Left cardiac atrium (tissue), 4 donors: Measurements from ENCODE around the gene CRYBG1. TPM values are rescaled to one million over a fixed set of nuclear protein-coding genes. Genes with fewer than 3 reads are reported as not detected.
"Not testable (repeated sequence)": the region's sequence is repeated elsewhere in the genome, so short reads cannot be mapped to it uniquely, and the experiment has no call there.

Experiments
- ATAC-seq, 2 donors: fragments of 200-7000 bp; cut with Tn5 transposase; one replicate each; pipeline ENCODE4 v1.9.1; 2020; ENCODE audit warnings: mild to moderate bottlenecking in 2 of 2, moderate library complexity in 2 of 2
- DNase-seq: peaks from one replicate; pipeline ENCODE4 v3.0.0-alpha.2; 2020
- intact Hi-C, 2 donors: fragments of 100-400 bp; cut with DNase I; formaldehyde crosslinking; loops; one replicate each; pipeline versions ENCODE4 v1.14.1 to v1.15.1; 2022 to 2023
- total RNA-seq, 2 donors: library from RNA; stranded (reverse); fragmentation: NEBNext Ultra II Directional; extraction: Animal tissue kit (Norgen Biotek cat#: 25700); gene quantifications; one replicate each; pipeline ENCODE4 v1.2.1, GENCODE V29; 2021
- donor health status: DM: no; HTN: yes; CAD: no.
- donor health status: DM: no; HTN: yes; CAD: no; lungs with severe emphysema.
- donor health status: DM: yes; HTN: yes; CAD: no.
- donor health status: Dilated cardiomyopathy.

CRYBG1 gene
- total RNA-seq, 2 donors from 2014 or later = 3.5 to 5.6 TPM

DNA sequence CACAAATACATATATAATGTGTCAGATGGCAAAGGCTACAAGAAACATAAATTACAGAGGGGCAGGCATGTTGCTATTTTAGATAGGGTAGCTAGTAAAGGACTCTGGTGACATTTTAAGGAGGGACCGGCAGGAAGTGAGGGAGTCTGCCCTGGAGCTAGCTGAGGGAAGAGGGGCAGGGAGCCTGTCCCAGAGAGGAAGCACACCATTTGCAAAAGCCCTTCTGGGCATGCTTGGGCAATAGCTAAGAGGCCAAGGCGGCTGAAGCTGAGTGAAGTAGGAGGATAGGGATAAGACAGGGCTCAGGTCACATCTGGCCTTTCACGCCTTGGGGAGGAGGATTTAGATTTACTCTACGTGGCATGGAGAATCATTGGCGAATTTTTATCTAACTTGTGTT lies 172.5 kb downstream of the CRYBG1 start:
- no peak for DNase-seq
- ATAC-seq = no peak
- intact Hi-C loops = no loop called here

DNA sequence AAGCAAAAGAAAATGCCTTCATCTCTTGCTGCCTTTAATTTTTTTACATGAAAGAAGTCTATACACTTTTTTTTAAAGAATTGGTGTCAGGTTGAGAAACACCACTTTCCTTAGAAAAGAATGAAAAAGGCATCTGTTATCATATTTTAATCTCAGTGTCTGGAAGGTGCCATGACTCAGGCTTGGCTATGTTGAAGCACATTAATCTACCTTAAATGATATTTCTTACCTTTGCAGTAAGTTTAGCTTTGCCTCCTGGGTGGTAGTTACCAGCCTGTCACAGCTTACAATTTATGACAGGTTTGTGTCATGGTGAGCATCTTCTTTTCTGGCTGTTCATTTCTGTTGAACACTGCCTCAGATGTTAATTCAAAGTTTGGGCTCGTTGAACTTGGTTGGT lies 173.5 kb downstream of the CRYBG1 start:
- ATAC-seq (no peak), DNase-seq (no peak)
- intact Hi-C loops = no loop called here

DNA sequence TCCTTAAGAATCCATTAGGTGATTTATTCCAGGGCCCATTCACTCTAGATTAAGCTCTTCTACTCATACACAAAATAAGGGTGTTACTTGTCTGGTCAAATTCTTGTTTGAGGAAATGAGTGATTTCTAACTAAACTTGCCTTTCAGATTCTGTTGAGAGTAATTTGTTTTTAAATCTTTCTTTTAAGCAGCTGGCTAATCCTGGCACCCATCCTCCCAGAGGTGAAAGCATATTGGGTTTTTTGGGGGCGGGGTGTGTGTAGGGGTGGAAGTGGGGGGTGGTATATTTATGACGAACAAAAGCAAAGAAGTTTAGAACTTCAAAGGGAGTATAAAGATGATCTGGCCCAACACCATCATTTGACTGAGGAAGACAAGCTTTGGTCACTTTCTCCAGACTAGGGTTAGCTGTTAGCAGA lies 174.1 kb downstream of the CRYBG1 start:
- intact Hi-C loops = no loop called here
- no peak for DNase-seq
- ATAC-seq = no peak

DNA sequence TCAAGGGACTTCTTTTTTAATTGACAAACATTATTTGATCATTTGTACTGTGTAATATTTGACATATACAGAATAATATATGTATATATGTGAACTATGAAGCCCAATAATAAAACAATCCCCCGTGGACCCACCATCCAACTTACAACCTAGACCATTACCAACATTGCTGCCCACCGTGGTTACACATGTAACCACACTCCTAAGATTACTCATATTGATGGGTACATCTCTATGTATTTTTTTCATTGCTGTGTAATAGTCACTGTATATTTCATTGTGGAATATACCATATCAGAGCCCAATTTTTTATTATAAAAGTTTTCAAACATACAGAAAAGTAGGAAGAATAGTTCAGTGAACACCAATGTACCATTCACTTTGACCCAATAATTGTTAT lies 174.5 kb downstream of the CRYBG1 start:
- intact Hi-C loops = no loop called here
- no peak for DNase-seq
- ATAC-seq = no peak

DNA sequence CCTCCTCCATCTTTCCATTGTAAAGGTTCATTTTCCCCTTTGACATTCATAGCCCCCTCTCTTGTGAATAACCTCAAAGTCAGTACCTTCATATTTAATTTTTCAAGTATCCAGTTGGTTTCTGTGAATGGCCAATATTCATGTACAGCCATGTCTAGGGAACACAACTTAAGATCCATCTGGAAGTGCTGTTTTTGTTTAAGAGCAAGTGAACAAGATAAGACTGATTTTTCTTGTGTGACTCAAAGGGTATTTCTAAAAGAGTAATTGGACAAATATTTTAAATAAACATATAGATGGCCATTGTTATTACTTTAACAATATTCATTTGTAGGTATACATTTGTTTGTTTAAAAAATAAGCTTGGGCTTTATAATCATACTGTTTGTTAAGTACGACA lies 175.8 kb downstream of the CRYBG1 start:
- intact Hi-C loops = no loop called here
- no peak for ATAC-seq
- no peak for DNase-seq

DNA sequence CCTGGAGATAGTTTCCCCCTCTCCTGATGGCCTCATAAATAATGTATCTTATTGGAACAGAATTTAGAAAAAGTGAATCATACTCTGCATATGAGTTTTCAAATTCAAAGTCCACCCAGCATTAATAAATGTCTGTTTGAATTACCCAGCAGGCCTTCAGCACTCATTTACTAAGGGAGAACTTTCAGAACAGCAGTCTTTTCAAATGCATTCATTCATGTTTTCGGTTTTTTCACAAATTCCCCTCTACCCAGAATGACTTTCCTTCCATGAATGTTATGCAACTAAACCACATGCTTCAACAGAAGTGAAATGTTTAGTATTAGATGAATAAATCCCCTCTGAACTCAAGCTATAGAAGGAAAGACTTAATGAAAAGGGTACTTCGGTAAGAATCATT lies 176.3 kb downstream of the CRYBG1 start:
- intact Hi-C loops = no loop called here
- no peak for ATAC-seq

DNA sequence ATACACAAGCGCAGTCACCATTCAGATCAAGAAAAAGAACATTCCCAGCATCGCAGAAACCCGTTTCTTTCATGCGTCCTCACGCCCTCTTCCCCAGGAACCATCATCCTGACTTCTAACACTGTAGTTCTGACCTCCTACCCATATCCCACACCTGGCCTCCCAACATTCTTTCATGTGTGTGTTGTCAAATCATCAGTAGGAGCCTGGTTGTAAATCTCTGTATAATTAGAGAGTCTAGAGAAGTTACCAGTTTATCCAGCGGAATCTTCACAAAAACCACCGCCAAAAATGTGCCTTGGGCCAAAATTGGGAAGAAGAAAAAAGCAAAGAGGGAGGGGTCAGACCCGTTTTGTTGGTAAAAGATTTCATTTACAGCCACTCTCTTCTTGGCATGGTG lies 177.1 kb downstream of the CRYBG1 start:
- ATAC-seq (no peak), DNase-seq (no peak)
- intact Hi-C loops = no loop called here

More for the DNA sequence above, 176.3 kb downstream of the CRYBG1 start:
- no peak for DNase-seq

DNA sequence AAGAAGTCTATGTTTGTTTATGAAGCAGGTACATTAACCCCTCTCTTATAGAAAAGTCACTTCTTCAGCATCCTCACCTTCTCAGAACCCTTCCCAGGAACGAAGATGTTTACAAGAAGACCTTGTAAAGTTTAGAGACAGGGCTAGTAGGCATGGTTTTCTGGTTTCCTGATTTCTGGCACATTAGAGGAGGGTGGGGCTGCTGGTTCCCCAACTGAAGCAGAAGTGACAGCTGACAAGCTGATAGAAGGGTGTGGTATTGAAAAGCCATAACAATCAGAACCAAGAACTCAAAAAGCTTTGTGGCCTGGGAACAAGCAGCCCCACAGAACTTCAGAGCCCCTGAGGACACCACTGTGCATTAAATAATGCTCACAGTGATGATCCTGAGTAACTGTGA lies 177.6 kb downstream of the CRYBG1 start:
- ATAC-seq (peak in 1 of 2 donors; percentile 45), DNase-seq (no peak)
- intact Hi-C loops = no loop called here

DNA sequence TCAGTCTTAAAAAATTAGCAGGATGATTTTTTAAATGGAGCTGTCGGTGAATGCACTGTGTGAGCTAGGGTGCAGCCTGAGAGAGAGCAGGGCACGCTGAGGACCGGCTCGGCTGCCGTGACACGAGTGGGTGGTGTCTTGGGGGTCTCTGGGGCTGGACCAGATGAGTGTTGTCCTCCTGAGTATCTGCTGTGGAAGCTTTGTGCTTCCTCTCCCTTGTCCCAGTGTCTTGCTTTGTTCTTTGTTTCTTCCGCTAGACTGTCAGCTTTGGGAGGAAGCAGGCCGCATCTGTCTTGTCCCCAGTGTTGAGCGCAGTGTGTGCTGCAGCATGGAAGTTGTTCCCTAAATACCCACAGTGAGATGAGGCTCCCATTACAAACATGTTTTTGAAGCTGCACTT lies 179.4 kb downstream of the CRYBG1 start:
- peak in 1 of 2 donors; percentile 57 for ATAC-seq
- no peak for DNase-seq
- intact Hi-C loops = no loop called here

DNA sequence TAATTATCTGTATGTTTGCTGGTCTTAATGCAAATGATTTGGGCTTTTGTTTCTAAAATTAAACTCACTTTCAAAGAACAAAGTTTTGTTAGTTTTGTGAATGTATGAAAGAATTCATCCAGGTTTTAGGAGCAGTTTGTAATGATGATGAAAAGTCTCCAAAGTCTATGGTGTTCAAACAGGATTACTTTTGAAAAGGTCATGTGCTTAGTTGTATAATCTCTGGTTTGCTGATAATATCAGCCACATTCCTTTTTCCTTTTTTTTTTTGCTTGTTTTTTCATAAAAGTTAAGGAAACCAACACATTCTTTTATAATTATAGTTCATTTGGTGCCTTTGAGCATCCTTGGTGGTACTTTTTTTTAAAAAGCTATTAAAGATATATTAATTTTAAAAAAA lies 179.9 kb downstream of the CRYBG1 start:
- intact Hi-C loops = no loop called here
- DNase-seq (no peak), ATAC-seq (no peak)

DNA sequence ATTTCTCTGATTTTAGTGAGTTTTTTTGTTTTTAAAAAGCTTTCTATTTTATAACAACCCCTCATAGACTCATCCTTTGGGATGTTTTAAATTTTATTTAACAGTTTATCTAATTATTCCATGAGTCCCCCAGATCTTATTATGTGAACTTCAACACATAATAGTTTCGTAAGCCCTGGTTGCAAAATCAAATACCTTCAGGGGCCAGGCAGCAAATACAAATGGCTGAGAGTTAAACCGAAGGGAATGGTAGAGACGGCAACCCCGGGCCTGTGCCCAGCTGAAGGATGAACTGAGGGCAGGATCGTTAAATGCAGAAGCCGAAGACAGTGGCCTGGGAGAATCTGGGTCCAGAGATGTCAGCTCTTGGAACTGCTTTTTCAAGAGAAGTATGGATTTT lies 180.4 kb downstream of the CRYBG1 start:
- no peak for DNase-seq
- ATAC-seq = no peak
- intact Hi-C loops = no loop called here

DNA sequence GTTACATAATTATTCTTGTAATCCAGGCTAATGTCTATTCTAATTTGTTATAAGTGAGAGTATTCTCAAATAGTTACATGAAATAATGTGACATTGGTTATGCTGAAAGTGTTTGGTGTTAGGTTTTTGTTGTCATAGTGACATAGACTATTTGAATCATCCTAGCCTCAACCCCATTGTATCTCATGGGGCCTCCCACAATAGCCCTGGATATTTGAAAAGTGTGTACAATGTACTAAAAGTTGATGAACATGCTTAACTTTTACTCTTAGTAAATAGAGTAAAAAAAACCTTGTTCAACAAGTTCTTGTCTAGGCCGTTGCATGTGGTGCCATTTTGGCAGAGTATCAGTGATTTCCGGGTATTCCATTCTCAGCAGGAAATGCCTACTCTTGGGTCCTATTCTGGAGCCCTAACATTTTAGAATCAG lies 185.8 kb downstream of the CRYBG1 start:
- DNase-seq (no peak), ATAC-seq (peak in 1 of 2 donors; percentile 66)
- intact Hi-C loops = no loop called here

DNA sequence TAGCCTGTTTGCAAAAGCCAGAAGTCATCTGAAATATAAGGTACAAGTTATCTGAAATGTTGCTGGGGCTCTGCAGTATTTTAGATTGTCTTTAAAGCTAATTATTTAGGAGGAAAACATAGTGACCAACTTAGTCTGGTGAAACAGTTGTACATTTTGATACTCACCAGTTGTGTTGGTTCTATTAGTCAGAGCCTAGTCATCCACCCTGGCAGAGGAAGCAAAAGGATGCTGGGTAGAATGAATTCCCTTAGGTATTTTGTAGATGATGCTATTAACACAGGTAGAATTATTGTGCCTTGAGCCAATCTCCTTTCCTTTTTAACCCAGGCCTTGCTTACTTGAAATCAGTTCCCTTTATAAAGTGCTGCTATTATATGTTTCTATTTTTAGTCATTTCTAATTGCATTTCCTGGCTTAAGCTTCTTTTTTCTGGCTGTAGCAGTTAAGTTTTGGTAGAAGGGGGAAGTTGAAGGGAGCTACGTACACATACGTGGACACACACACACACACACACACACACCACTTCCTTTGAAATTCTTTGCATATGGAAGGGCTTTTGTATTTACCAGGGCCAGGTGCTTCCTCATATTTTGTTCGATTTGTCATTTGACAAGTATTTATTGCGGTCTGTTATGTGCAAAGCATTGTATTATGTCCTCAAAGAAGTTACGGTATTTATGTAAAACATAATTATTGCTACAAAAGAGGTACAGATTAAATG lies 186.3 kb downstream of the CRYBG1 start:
- ATAC-seq = peak; percentile 50 to 89
- DNase-seq = no peak
- intact Hi-C loops = no loop called here

DNA sequence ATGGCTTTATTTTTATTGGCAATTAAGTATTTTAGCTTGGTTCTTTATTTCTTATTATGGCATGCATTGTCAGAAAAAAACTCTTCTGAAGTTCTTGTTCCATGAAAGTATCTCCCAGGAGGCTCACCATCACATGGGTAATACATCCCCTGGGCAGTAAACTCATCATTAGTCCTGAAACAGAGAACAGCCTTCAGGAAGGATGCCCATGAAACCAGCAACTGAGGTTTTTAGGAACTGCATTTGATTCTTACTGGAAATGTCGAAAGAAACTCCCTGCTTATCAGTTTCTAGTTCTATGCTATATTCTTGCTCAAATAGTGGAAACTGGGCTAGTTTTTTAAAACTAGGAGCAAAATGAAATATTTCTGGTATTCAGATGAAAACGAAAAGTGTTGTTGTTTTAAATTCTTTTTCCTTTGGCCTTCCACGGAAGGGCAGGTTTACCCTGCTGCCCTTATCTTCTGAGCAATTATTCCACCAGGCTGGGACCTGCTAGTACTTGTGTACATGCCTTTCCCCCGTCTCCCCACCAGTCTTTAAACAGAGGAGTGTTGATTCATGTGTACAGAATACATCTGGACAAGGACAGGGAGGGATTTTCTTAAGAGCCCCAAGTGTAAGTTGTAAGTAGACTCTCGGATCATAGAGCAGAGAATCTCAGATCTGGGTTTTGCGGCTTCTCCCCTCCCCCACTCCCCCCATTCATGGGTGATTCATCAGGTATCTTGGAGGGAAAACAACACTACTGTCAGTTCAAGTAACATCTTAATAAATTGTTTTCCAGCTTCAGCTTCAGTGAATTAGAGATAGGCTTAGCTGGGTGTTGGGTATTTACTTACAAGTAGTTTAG lies 187.3 kb downstream of the CRYBG1 start:
- ATAC-seq (peak in 1 of 2 donors; percentile 54), DNase-seq (no peak)
- intact Hi-C loops = no loop called here

DNA sequence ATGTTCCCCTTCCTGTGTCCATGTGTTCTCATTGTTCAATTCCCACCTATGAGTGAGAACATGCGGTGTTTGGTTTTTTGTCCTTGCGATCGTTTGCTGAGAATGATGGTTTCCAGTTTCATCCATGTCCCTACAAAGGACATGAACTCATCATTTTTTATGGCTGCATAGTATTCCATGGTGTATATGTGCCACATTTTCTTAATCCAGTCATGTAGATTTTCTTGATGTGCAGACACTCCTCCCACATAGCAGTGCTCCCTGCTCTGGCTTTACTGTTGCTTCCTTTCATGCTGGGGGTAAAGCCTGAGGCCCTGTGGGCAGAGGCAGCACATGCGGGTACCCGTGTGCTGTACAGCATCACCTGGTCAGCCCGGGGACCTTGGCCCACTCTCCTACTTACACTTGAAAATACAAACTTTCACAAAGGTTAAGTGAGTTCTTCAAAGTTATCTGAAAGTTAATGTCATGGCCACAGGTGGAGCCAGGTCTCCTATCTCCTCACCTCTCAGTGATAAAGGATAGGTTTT lies 188.5 kb downstream of the CRYBG1 start:
- ATAC-seq, intact Hi-C loops, DNase-seq: not testable (repeated sequence)

DNA sequence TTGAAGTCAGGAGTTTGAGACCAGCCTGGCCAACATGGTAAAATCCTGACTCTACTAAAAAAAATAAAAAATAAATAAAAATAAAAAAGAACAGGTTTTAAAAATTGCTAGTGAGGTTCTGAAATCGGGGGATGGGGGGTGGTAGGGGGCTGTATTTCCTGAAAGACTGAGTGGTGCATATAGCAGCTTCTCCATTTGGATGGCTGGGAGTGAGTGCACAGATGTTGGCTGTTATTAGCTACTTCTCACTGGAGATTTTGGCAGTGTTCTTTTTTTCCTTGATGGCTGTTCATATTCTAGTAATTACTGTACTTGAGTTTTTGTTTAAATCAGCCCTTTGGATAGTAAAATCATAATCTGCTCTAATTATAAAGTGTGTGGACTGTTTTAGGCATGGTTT lies 189.0 kb downstream of the CRYBG1 start:
- intact Hi-C loops = no loop called here
- no peak for DNase-seq

DNA sequence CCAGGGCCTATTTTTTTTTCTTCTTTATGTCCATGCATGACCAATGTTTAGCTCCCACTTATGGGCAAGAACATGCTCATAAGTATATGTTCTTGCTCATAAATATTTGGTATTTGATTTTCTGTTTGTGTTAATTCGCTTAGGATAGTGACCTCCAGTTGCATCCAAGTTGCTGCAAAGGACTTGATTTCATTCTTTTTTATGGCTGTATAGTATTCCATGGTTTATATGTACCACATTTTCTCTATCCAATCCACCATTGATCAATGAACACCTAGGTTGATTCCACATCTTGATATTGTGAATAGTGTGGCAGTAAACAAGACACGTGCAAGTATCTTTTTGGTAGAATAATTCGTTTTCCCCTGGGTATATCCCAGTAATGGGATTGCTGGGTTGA lies 190.6 kb downstream of the CRYBG1 start:
- DNase-seq (no peak), ATAC-seq (no peak)
- intact Hi-C loops = no loop called here

More for the DNA sequence above, 189.0 kb downstream of the CRYBG1 start:
- ATAC-seq = no peak

DNA sequence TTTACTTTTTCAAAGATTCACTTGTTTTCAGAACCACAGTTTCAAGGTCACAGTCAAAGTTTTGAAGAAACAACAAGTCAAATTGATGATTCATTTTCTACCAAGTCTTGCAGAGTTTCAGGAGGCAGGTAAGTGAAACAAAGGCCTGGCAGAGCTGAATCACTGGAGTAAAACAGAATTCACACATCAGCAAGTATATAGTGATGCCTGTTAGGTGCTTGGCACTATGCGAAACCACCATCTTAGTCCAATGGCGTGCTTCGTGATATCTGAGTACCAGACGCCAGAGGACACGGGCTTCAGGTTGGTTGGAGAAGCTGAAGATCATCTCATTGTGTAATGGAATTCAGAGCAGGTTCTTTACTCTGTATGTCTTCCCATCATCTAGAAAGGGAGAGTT lies 192.9 kb downstream of the CRYBG1 start:
- ATAC-seq = no peak

DNA sequence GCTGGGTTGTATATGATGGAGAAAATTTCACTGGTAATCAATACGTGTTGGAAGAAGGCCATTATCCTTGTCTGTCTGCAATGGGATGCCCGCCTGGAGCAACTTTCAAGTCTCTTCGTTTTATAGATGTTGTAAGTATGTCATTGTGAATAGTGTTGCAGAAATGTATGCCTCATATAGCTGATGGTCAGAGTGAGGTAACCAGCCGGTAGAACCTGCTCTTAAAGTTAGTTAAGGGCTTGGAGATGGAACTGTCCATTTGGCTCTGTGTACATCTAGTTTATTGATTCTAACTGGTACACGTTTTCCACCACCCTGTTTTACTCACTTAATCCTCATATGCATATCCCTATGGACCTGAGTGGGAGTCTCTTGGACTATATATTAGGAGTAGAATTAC lies 195.2 kb downstream of the CRYBG1 start:
- no peak for ATAC-seq
- intact Hi-C loops = no loop called here
- no peak for DNase-seq

More for the DNA sequence above, 192.9 kb downstream of the CRYBG1 start:
- intact Hi-C loops = no loop called here
- DNase-seq = no peak

DNA sequence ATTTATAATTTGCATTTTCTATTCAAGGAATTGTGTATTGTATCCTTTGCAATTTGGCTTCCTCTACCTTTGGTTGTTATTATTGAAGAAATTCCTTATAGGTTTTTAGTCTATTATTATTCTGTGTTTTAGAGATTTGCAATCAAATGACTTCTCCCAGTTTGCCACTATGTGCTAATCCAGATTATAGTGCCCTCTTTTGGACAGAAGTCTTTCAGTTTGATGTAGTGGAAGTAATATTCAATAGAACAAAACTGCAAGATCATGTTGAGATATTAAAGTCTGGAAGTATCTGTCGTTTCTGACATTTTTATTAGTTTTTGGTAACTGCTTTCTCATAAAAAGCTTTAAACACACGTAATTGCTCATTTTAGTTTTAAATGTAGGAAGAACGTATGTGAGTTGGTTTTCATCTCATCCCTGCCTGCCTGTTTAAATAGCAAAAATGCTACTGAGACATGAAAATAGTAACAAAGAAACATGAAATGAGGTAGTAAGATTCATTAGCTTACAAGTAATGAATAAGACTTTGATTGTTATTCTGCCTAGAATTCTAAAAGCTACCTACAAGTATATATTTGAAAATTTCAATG lies 195.9 kb downstream of the CRYBG1 start:
- intact Hi-C loops = no loop called here
- DNase-seq (no peak), ATAC-seq (no peak)
